ENCODE data around the gene EFCAB6. TPM values are rescaled to one million over a fixed set of nuclear protein-coding genes. Genes with fewer than 3 reads are reported as not detected.
A peak's percentile ranks its signal among the peaks of the same experiment; 100 is the strongest.

Gene EFCAB6
- total RNA-seq, result 0.46 TPM in 1 of 2 replicates, not detected in the other

- CTCF ChIA-PET, result no interaction called here
- Mint-ChIP-seq H3K4me1 (peaks cover 16% of the 10 kb centered on the region), H3K36me3 (ENCODE audit: low read depth) (peaks cover 4% of the 10 kb centered on the region), H3K4me3 (peak within 1 kb of the TSS; percentile 92), H3K27me3 (peaks cover 7% of the 10 kb centered on the region), H3K9me3 (no peaks in the 10 kb centered on the region), H3K27ac (peak within 1 kb of the TSS; percentile 84)
- DNase-seq (peak; percentile 80), ATAC-seq (ENCODE audit: low read depth) (peak; percentile 94)
- TF ChIP-seq CTCF (IDR thresholded peaks at IDR 0.05), result no peak
- POLR2A ChIA-PET, result interaction anchor here (0.6 to 1.4 kb wide), 3 partner anchors 21 to 215 kb away, joined by 3 to 9 read pairs (median 3); partner anchors contain the start of gene SAMM50
- intact Hi-C loops (cut with micrococcal nuclease), result loop anchor here (1.0 to 5.0 kb wide), 2 partner anchors 145 to 213 kb away; partner anchors contain the start of gene SAMM50
Observed at GRCh38 chr22:43812149-43812842, at the start of gene EFCAB6. EFCAB6 (minus strand) TSS chr22:43812305; CDS start chr22:43782318, 29,987 bp downstream.

- CTCF ChIA-PET, result no interaction called here
- no peak overlapping the region for H3K4me3 Mint-ChIP-seq
- no peak for ATAC-seq (ENCODE audit: low read depth)
Observed at GRCh38 chr22:43861529-43861928, 49.4 kb upstream of the EFCAB6 start.

GRCh38 chr22:43860831-43861230 is 48.7 kb upstream of the EFCAB6 start:
- no peak for TF ChIP-seq CTCF (IDR thresholded peaks at IDR 0.05)
- H3K9me3 Mint-ChIP-seq, result peaks cover 6% of the 10 kb centered on the region
- ChIA-PET CTCF (no interaction called here), POLR2A (no interaction called here)
- no peak overlapping the region for H3K4me3 Mint-ChIP-seq
- peaks cover 2% of the 10 kb centered on the region for H3K4me1 Mint-ChIP-seq
- no peak for DNase-seq
- ATAC-seq (ENCODE audit: low read depth), result no peak
- intact Hi-C loops (cut with micrococcal nuclease), result no loop called here
- H3K27me3 Mint-ChIP-seq, result peaks cover 33% of the 10 kb centered on the region
- no peaks in the 10 kb centered on the region for H3K36me3 Mint-ChIP-seq (ENCODE audit: low read depth)
- no peak overlapping the region for H3K27ac Mint-ChIP-seq

More at GRCh38 chr22:43861529-43861928, 49.4 kb upstream of the EFCAB6 start:
- no peak for DNase-seq
- POLR2A ChIA-PET, result no interaction called here
- TF ChIP-seq CTCF (IDR thresholded peaks at IDR 0.05), result no peak
- Mint-ChIP-seq H3K27ac (no peak overlapping the region), H3K9me3 (peaks cover 6% of the 10 kb centered on the region), H3K4me1 (peaks cover 2% of the 10 kb centered on the region), H3K27me3 (peaks cover 35% of the 10 kb centered on the region), H3K36me3 (ENCODE audit: low read depth) (no peaks in the 10 kb centered on the region)
- intact Hi-C loops (cut with micrococcal nuclease), result no loop called here

GRCh38 chr22:43860126-43860525 is 48.0 kb upstream of the EFCAB6 start:
- CTCF ChIA-PET, result no interaction called here
- no peaks in the 10 kb centered on the region for H3K36me3 Mint-ChIP-seq (ENCODE audit: low read depth)
- POLR2A ChIA-PET, result no interaction called here
- intact Hi-C loops (cut with micrococcal nuclease), result no loop called here
- peaks cover 33% of the 10 kb centered on the region for H3K27me3 Mint-ChIP-seq
- H3K9me3 Mint-ChIP-seq, result peaks cover 6% of the 10 kb centered on the region
- TF ChIP-seq CTCF (IDR thresholded peaks at IDR 0.05), result no peak
- DNase-seq, result no peak
- H3K4me3 Mint-ChIP-seq, result no peak overlapping the region
- peaks cover 2% of the 10 kb centered on the region for H3K4me1 Mint-ChIP-seq
- no peak overlapping the region for H3K27ac Mint-ChIP-seq
- no peak for ATAC-seq (ENCODE audit: low read depth)

- H3K36me3 Mint-ChIP-seq (ENCODE audit: low read depth), result no peaks in the 10 kb centered on the region
- no peak for TF ChIP-seq CTCF (IDR thresholded peaks at IDR 0.05)
- H3K9me3 Mint-ChIP-seq, result peaks cover 6% of the 10 kb centered on the region
- no peak overlapping the region for H3K27ac Mint-ChIP-seq
- CTCF ChIA-PET, result no interaction called here
- peaks cover 2% of the 10 kb centered on the region for H3K4me1 Mint-ChIP-seq
- intact Hi-C loops (cut with micrococcal nuclease), result no loop called here
- POLR2A ChIA-PET, result no interaction called here
- no peak for ATAC-seq (ENCODE audit: low read depth)
- DNase-seq, result no peak
- no peak overlapping the region for H3K4me3 Mint-ChIP-seq
- H3K27me3 Mint-ChIP-seq, result peaks cover 28% of the 10 kb centered on the region
Observed at GRCh38 chr22:43859621-43860020, 47.5 kb upstream of the EFCAB6 start.
